Measurements from ENCODE around the gene KMT2B. TPM values are rescaled to one million over a fixed set of nuclear protein-coding genes. Genes with fewer than 3 reads are reported as not detected.

Gene KMT2B
- total RNA-seq, 1 donor from 2014 or later, result 11.8 TPM

GRCh38 chr19:35777961-35778360, 60.2 kb downstream of the KMT2B start:
- no peak for DNase-seq

GRCh38 chr19:35779033-35779432, 61.2 kb downstream of the KMT2B start:
- no peak for DNase-seq

GRCh38 chr19:35780058-35780457, 62.3 kb downstream of the KMT2B start:
- no peak for DNase-seq

- DNase-seq, result no peak
Measured at GRCh38 chr19:35780717-35781116, 62.9 kb downstream of the KMT2B start.

GRCh38 chr19:35781650-35782049, 63.8 kb downstream of the KMT2B start:
- DNase-seq, result no peak

- no peak for DNase-seq
Measured at GRCh38 chr19:35782589-35782988, 64.8 kb downstream of the KMT2B start.

GRCh38 chr19:35783469-35784434, 65.9 kb downstream of the KMT2B start:
- DNase-seq, result no peak

- no peak for DNase-seq
Measured at GRCh38 chr19:35784503-35785338, 66.9 kb downstream of the KMT2B start.

- DNase-seq, result no peak
Measured at GRCh38 chr19:35785339-35785627, 67.5 kb downstream of the KMT2B start.

GRCh38 chr19:35786299-35787160, 68.7 kb downstream of the KMT2B start:
- no peak for DNase-seq

- no peak for DNase-seq
Measured at GRCh38 chr19:35787227-35787799, 69.5 kb downstream of the KMT2B start.

Other genes with a start within 250 kb of the KMT2B start
- 579 TPM for gene KRTDAP, start 227.5 kb upstream of the KMT2B start, total RNA-seq
- 456 TPM for gene DMKN, start 204.4 kb upstream of the KMT2B start, total RNA-seq
- 197 TPM for gene SBSN, start 189.7 kb upstream of the KMT2B start, total RNA-seq
- 0.20 TPM for gene GAPDHS, start 184.5 kb upstream of the KMT2B start, total RNA-seq
- gene TMEM147, start 172.4 kb upstream of the KMT2B start, total RNA-seq, result 41.2 TPM
- not detected for gene ATP4A, start 154.3 kb upstream of the KMT2B start, total RNA-seq
- gene PMIS2, start 131.8 kb upstream of the KMT2B start, total RNA-seq, result not detected
- 6.9 TPM for gene HAUS5, start 105.3 kb upstream of the KMT2B start, total RNA-seq
- gene RBM42, start 89.0 kb upstream of the KMT2B start, total RNA-seq, result 21.8 TPM
- gene ETV2, start 76.3 kb upstream of the KMT2B start, total RNA-seq, result 0.79 TPM
- 238 TPM for gene COX6B1, start 69.7 kb upstream of the KMT2B start, total RNA-seq
- gene UPK1A, start 51.5 kb upstream of the KMT2B start, total RNA-seq, result 0.49 TPM
- gene ZBTB32, start 13.4 kb upstream of the KMT2B start, total RNA-seq, result not detected
- gene IGFLR1, start 24.4 kb downstream of the KMT2B start, total RNA-seq, result 1.2 TPM
- gene U2AF1L4, start 27.4 kb downstream of the KMT2B start, total RNA-seq, result 5.9 TPM
- gene PSENEN, start 27.6 kb downstream of the KMT2B start, total RNA-seq, result 10.1 TPM
- gene LIN37, start 30.6 kb downstream of the KMT2B start, total RNA-seq, result 4.2 TPM
- gene HSPB6, start 39.0 kb downstream of the KMT2B start, total RNA-seq, result 18.4 TPM
- gene PROSER3, start 40.2 kb downstream of the KMT2B start, total RNA-seq, result 4.5 TPM
- gene ARHGAP33, start 57.6 kb downstream of the KMT2B start, total RNA-seq, result 5.1 TPM
- not detected for gene PRODH2, start 94.8 kb downstream of the KMT2B start, total RNA-seq
- gene NPHS1, start 134.5 kb downstream of the KMT2B start, total RNA-seq, result not detected
- gene KIRREL2, start 138.9 kb downstream of the KMT2B start, total RNA-seq, result 0.10 TPM
- 3.0 TPM for gene APLP1, start 150.6 kb downstream of the KMT2B start, total RNA-seq
- 12.0 TPM for gene NFKBID, start 182.5 kb downstream of the KMT2B start, total RNA-seq
- gene HCST, start 184.5 kb downstream of the KMT2B start, total RNA-seq, result 2.7 TPM
- gene TYROBP, start 190.3 kb downstream of the KMT2B start, total RNA-seq, result 14.1 TPM
- 2.8 TPM for gene LRFN3, start 218.4 kb downstream of the KMT2B start, total RNA-seq

All from skin of body (tissue), 2 donors.